Neuron (in vitro differentiated cells): ENCODE results near the gene SPIB.
A peak's percentile ranks its signal among the peaks of the same experiment; 100 is the strongest.
"Not testable (repeated sequence)": the region's sequence is repeated elsewhere in the genome, so short reads cannot be mapped to it uniquely, and the experiment has no call there.

Experiments used
- H2AFZ ChIP-seq: one replicate; pipeline ENCODE4 v1.6.1; 2013; ENCODE audit warnings: low read depth, mild to moderate bottlenecking, inconsistent platforms, low read length, moderate library complexity
- H3K27me3 ChIP-seq: one replicate; pipeline ENCODE4 v1.6.1; 2013; ENCODE audit warnings: low read length; ENCODE audit not compliant: insufficient read depth
- H3K36me3 ChIP-seq: one replicate; pipeline ENCODE4 v1.6.1; 2013; ENCODE audit warnings: low read length; ENCODE audit not compliant: insufficient read depth
- H3K4me1 ChIP-seq: one replicate; pipeline ENCODE4 v1.6.1; 2013; ENCODE audit warnings: low read length; ENCODE audit not compliant: insufficient read depth
- H3K4me3 ChIP-seq: 2 replicates; pipeline ENCODE4 v1.5.1; 2013; ENCODE audit warnings: mild to moderate bottlenecking, low read length, moderate library complexity
- H3K9me3 ChIP-seq: one replicate; pipeline ENCODE4 v1.6.1; 2013; ENCODE audit warnings: low read length

SPIB gene

GRCh38 chr19:50464348-50464747, 45.6 kb downstream of the SPIB start:
- H3K27me3 ChIP-seq: no peaks in the 10 kb centered on the region
- H2AFZ ChIP-seq: no peak overlapping the region
- no peaks in the 10 kb centered on the region for H3K36me3 ChIP-seq
- H3K4me1 ChIP-seq: peaks cover 23% of the 10 kb centered on the region
- H3K4me3 ChIP-seq: no peak overlapping the region
- H3K9me3 ChIP-seq: no peaks in the 10 kb centered on the region

DNA sequence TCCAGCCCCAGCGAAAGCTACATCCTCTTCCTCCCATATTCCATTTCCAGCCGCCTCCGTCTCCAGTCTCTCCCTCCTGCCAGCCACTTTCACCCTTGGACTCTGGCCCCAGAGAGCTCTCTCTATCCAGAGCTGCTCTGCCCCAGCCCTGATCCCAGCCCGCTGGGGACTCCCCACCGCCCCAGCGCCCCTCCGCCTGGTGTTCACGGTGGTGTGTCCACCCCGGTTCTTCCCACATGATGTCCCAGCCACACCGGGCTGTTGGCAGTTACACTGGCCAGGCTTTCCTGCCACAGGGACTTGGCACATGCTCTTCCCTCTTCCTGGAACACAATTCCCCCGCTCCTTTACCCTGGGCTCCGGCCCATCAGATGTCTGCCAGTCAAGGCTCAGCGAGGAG, 46.3 kb downstream of the SPIB start:
- Histone ChIP-seq H3K4me1 (peaks cover 23% of the 10 kb centered on the region), H3K27me3 (no peaks in the 10 kb centered on the region), H3K4me3 (no peak overlapping the region), H3K9me3 (no peaks in the 10 kb centered on the region), H3K36me3 (no peaks in the 10 kb centered on the region), H2AFZ (no peak overlapping the region)

GRCh38 chr19:50465986-50466705, 47.4 kb downstream of the SPIB start:
- no peaks in the 10 kb centered on the region for H3K36me3 ChIP-seq
- H3K9me3 ChIP-seq: no peaks in the 10 kb centered on the region
- H2AFZ ChIP-seq: no peak overlapping the region
- H3K27me3 ChIP-seq: no peaks in the 10 kb centered on the region
- H3K4me1 ChIP-seq: peaks cover 15% of the 10 kb centered on the region
- peak overlapping the region; percentile 1 for H3K4me3 ChIP-seq

DNA sequence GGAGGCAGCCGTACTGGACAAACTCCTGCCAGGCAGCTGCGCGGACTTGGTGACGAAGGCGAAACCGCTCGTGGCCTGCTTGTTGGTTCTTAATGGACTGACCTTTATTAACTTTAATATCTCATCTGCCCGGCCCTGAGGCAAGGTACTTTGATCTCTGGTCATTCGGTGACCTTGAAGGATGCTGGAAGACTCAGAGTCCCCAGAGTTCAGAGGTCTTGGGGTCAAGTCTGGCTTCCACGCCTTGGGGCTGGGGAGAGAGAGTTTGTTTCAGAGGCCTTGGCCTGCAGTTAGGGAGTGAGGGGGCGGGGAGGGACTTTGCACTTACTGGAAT, 47.9 kb downstream of the SPIB start:
- H3K27me3 ChIP-seq: no peaks in the 10 kb centered on the region
- no peaks in the 10 kb centered on the region for H3K9me3 ChIP-seq
- H3K4me1 ChIP-seq: peaks cover 15% of the 10 kb centered on the region
- no peak overlapping the region for H3K4me3 ChIP-seq
- H3K36me3 ChIP-seq: no peaks in the 10 kb centered on the region
- no peak overlapping the region for H2AFZ ChIP-seq

- peaks cover 15% of the 10 kb centered on the region for H3K4me1 ChIP-seq
- H3K36me3 ChIP-seq: no peaks in the 10 kb centered on the region
- no peaks in the 10 kb centered on the region for H3K9me3 ChIP-seq
- no peaks in the 10 kb centered on the region for H3K27me3 ChIP-seq
- H3K4me3 ChIP-seq: no peak overlapping the region
- H2AFZ ChIP-seq: no peak overlapping the region
These were observed 48.8 kb downstream of the SPIB start for GRCh38 chr19:50467566-50467965.

DNA sequence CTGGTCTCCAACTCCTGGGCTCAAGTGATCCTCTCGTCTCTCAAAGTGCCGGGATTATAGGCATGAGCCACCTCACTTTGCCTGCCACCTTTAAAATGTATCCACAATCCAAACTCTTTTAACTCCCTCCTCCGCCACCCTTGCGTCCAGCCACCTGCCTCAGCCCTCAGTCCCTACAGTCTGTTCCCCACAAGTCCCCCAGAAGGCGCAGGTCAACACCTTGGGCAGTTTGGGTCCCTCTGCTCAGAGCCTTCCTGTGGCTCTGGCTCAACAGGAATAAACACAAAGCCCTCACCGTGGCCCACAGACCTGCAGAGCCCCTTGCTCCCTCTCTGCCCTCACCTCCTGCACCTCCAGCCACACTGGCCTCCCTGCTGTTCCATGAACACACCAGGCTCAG, 50.1 kb downstream of the SPIB start:
- Histone ChIP-seq H2AFZ (no peak overlapping the region), H3K9me3 (no peaks in the 10 kb centered on the region), H3K36me3 (no peaks in the 10 kb centered on the region), H3K27me3 (no peaks in the 10 kb centered on the region), H3K4me3 (no peak overlapping the region), H3K4me1 (peaks cover 15% of the 10 kb centered on the region)

- H3K4me1 ChIP-seq, H2AFZ ChIP-seq, H3K36me3 ChIP-seq, H3K4me3 ChIP-seq, H3K9me3 ChIP-seq, H3K27me3 ChIP-seq: not testable (repeated sequence)
These were observed 54.6 kb downstream of the SPIB start for GRCh38 chr19:50473336-50473735.

DNA sequence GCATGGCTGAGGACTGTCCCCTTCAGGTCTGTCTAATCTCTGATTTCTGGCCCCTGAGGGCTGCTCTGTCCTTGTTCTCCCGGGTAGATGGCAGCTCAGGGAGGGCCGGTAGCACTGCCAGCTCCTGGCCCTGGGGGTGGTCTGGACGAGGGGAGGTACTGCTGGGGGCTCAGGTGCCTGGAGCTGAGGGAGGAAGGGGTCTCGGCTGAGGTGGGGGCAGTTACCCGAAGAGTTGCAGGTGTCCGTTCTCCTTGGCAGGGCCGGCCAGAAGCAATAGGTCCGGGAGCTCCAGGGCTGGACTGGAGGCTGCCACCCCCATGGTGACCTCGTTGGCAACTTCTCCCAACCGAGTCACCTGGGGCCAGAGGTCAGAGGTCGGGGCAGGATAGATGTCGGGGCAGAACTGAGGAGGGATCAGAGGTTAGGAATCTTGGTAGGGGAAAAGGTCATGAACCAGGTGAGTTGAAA, 56.4 kb downstream of the SPIB start:
- peaks cover 5% of the 10 kb centered on the region for H3K4me1 ChIP-seq
- H3K4me3 ChIP-seq: no peak overlapping the region
- H3K9me3 ChIP-seq: peaks cover 23% of the 10 kb centered on the region
- H2AFZ ChIP-seq: no peak overlapping the region
- peaks cover 12% of the 10 kb centered on the region for H3K36me3 ChIP-seq
- H3K27me3 ChIP-seq: no peaks in the 10 kb centered on the region

DNA sequence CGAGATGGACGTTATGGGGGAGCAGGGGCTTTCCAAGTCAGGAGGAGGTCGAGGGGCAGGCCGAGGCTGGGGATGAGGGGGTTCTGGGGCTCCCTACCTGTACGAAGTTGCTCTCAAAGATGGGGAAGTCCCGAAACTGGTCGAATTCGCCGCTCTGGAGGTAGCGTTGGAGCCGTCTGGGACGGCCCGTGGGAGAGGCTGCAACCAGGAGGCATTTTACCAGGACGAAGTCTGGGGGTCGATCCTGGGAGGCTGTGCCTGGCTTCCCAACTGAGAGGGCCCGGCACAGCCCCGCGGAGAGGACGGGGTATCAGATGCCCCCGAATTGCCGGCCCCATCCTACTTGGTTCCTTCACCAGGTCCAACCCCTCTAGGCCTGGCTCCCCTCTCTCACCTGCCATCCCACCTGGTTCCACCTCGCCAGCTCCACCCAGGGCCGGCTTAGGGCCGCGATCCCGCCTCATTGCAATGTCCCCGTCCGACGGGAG, 57.0 kb downstream of the SPIB start:
- Histone ChIP-seq H3K36me3 (peaks cover 12% of the 10 kb centered on the region), H3K4me1 (peaks cover 5% of the 10 kb centered on the region), H2AFZ (no peak overlapping the region), H3K9me3 (peaks cover 23% of the 10 kb centered on the region), H3K27me3 (no peaks in the 10 kb centered on the region), H3K4me3 (no peak overlapping the region)

- Histone ChIP-seq H3K4me1 (peaks cover 5% of the 10 kb centered on the region), H3K36me3 (peaks cover 12% of the 10 kb centered on the region), H3K27me3 (no peaks in the 10 kb centered on the region), H3K4me3 (peak within 1 kb of the TSS; percentile 70), H2AFZ (peak within 1 kb of the TSS; percentile 92), H3K9me3 (peaks cover 23% of the 10 kb centered on the region)
These were observed 57.6 kb downstream of the SPIB start, which contains the start of the genes EMC10 and GARIN5A for GRCh38 chr19:50476224-50476906. Gene EMC10 (plus strand): TSS chr19:50476507. CDS start chr19:50476545, 38 bp downstream. Gene GARIN5A (minus strand): TSS chr19:50476848. CDS start chr19:50476388, 460 bp downstream.

GRCh38 chr19:50476907-50477238, 58.1 kb downstream of the SPIB start:
- peak overlapping the region; percentile 92 for H2AFZ ChIP-seq

GRCh38 chr19:50477751-50478515, 59.2 kb downstream of the SPIB start:
- Histone ChIP-seq H3K27me3 (no peaks in the 10 kb centered on the region), H2AFZ (no peak overlapping the region), H3K36me3 (peaks cover 12% of the 10 kb centered on the region), H3K4me3 (peak overlapping the region; percentile 70), H3K9me3 (peaks cover 23% of the 10 kb centered on the region), H3K4me1 (peaks cover 5% of the 10 kb centered on the region)

More at GRCh38 chr19:50476907-50477238, 58.1 kb downstream of the SPIB start:
- Histone ChIP-seq H3K36me3 (peaks cover 12% of the 10 kb centered on the region), H3K9me3 (peaks cover 23% of the 10 kb centered on the region), H3K4me1 (peaks cover 5% of the 10 kb centered on the region), H3K4me3 (peak overlapping the region; percentile 70), H3K27me3 (no peaks in the 10 kb centered on the region)
